ENCODE results near the gene DYNC1I1. TPM values are rescaled to one million over a fixed set of nuclear protein-coding genes. Genes with fewer than 3 reads are reported as not detected.

Gene DYNC1I1
- total RNA-seq, 1 experiment from 2014 or later, result 8.3 TPM

- POLR2A ChIA-PET, result no interaction called here
- DNase-seq, result no peak
- Mint-ChIP-seq H3K36me3 (ENCODE audit: insufficient read depth, unreplicated experiment) (no peaks in the 10 kb centered on the region), H3K9me3 (ENCODE audit: unreplicated experiment) (peaks cover 9% of the 10 kb centered on the region), H3K27ac (ENCODE audit: unreplicated experiment) (no peak overlapping the region), H3K4me1 (ENCODE audit: low read depth, unreplicated experiment) (no peaks in the 10 kb centered on the region), H3K27me3 (ENCODE audit: insufficient read depth, unreplicated experiment) (peaks cover 3% of the 10 kb centered on the region), H3K4me3 (ENCODE audit: unreplicated experiment) (no peak overlapping the region)
- Histone ChIP-seq H3K4me3 (ENCODE audit: low read depth, low read length) (no peak overlapping the region), H3K27me3 (replicated peaks; ENCODE audit: control insufficient read depth, insufficient read depth, low read length) (no peaks in the 10 kb centered on the region), H3K9me3 (peaks cover 3% of the 10 kb centered on the region; the same call in 1 of the 2 replicates), H3K36me3 (ENCODE audit: control insufficient read depth, insufficient read depth, low read length) (no peaks in the 10 kb centered on the region), H3K4me1 (no peaks in the 10 kb centered on the region)
- CTCF ChIA-PET, result no interaction called here
- no TSS peak for BruUV-seq (replicated peaks)
- no peak for TF ChIP-seq CTCF (IDR thresholded peaks at IDR 0.05; ENCODE audit: insufficient read depth in 1 of 2, low read depth in 1 of 2, low read length in 1 of 2, severe bottlenecking in 1 of 2, unreplicated experiment in 1 of 2)
- intact Hi-C loops (cut with micrococcal nuclease; ENCODE audit: unreplicated experiment), result no loop called here
These were observed 339.1 kb downstream of the DYNC1I1 start for GRCh38 chr7:96111405-96111804.

- intact Hi-C loops (cut with micrococcal nuclease; ENCODE audit: unreplicated experiment), result no loop called here
- H3K4me1 ChIP-seq, result no peaks in the 10 kb centered on the region
- Mint-ChIP-seq H3K36me3 (ENCODE audit: insufficient read depth, unreplicated experiment) (no peaks in the 10 kb centered on the region), H3K27me3 (ENCODE audit: insufficient read depth, unreplicated experiment) (peaks cover 2% of the 10 kb centered on the region), H3K9me3 (ENCODE audit: unreplicated experiment) (peaks cover 9% of the 10 kb centered on the region), H3K4me1 (ENCODE audit: low read depth, unreplicated experiment) (no peaks in the 10 kb centered on the region), H3K27ac (ENCODE audit: unreplicated experiment) (no peak overlapping the region), H3K4me3 (ENCODE audit: unreplicated experiment) (no peak overlapping the region)
- H3K27me3 ChIP-seq (replicated peaks; ENCODE audit: control insufficient read depth, insufficient read depth, low read length), result no peaks in the 10 kb centered on the region
- no peaks in the 10 kb centered on the region for H3K36me3 ChIP-seq (ENCODE audit: control insufficient read depth, insufficient read depth, low read length)
- no peak for DNase-seq
- TF ChIP-seq CTCF (IDR thresholded peaks at IDR 0.05; ENCODE audit: insufficient read depth in 1 of 2, low read depth in 1 of 2, low read length in 1 of 2, severe bottlenecking in 1 of 2, unreplicated experiment in 1 of 2), result no peak
- no peak overlapping the region for H3K4me3 ChIP-seq (ENCODE audit: low read depth, low read length)
- no TSS peak for BruUV-seq (replicated peaks)
- H3K9me3 ChIP-seq, result peaks cover 3% of the 10 kb centered on the region; the same call in 1 of the 2 replicates
- ChIA-PET POLR2A (no interaction called here), CTCF (no interaction called here)
These were observed 341.8 kb downstream of the DYNC1I1 start for GRCh38 chr7:96114190-96114589.

- no peak for DNase-seq
- no TSS peak for BruUV-seq (replicated peaks)
- no peaks in the 10 kb centered on the region for H3K27me3 ChIP-seq (replicated peaks; ENCODE audit: control insufficient read depth, insufficient read depth, low read length)
- Mint-ChIP-seq H3K36me3 (ENCODE audit: insufficient read depth, unreplicated experiment) (peaks cover 14% of the 10 kb centered on the region), H3K27ac (ENCODE audit: unreplicated experiment) (no peak overlapping the region), H3K27me3 (ENCODE audit: insufficient read depth, unreplicated experiment) (no peaks in the 10 kb centered on the region), H3K9me3 (ENCODE audit: unreplicated experiment) (no peaks in the 10 kb centered on the region), H3K4me3 (ENCODE audit: unreplicated experiment) (no peak overlapping the region), H3K4me1 (ENCODE audit: low read depth, unreplicated experiment) (no peaks in the 10 kb centered on the region)
- no peak overlapping the region for H3K4me3 ChIP-seq (ENCODE audit: low read depth, low read length)
- POLR2A ChIA-PET, result no interaction called here
- CTCF ChIA-PET, result no interaction called here
- peaks cover 3% of the 10 kb centered on the region; the same call in 1 of the 2 replicates for H3K9me3 ChIP-seq
- TF ChIP-seq CTCF (IDR thresholded peaks at IDR 0.05; ENCODE audit: insufficient read depth in 1 of 2, low read depth in 1 of 2, low read length in 1 of 2, severe bottlenecking in 1 of 2, unreplicated experiment in 1 of 2), result no peak
- H3K36me3 ChIP-seq (ENCODE audit: control insufficient read depth, insufficient read depth, low read length), result no peaks in the 10 kb centered on the region
- H3K4me1 ChIP-seq, result no peaks in the 10 kb centered on the region
- intact Hi-C loops (cut with micrococcal nuclease; ENCODE audit: unreplicated experiment), result no loop called here
These were observed 343.8 kb downstream of the DYNC1I1 start for GRCh38 chr7:96116173-96116572.

All from Caco-2 (cell line).